Esophagus (tissue), 2 donors: ENCODE results near the gene KHDRBS1. TPM values are rescaled to one million over a fixed set of nuclear protein-coding genes. Genes with fewer than 3 reads are reported as not detected.
"Not testable (repeated sequence)": the region's sequence is repeated elsewhere in the genome, so short reads cannot be mapped to it uniquely, and the experiment has no call there.

Experiments
- H3K27ac ChIP-seq, 2 donors: one replicate each; pipeline ENCODE4 v1.5.1; 2013; ENCODE audit warnings: low read depth in 2 of 2, mild to moderate bottlenecking in 2 of 2, inconsistent platforms in 1 of 2, low read length in 1 of 2, moderate library complexity in 1 of 2
- H3K27me3 ChIP-seq, 2 donors: one replicate each; pipeline ENCODE4 v1.6.1; 2013; ENCODE audit warnings: low read length in 2 of 2, control low read depth in 1 of 2, mild to moderate bottlenecking in 1 of 2; ENCODE audit not compliant: insufficient read depth in 2 of 2, control insufficient read depth in 1 of 2
- H3K36me3 ChIP-seq, 2 donors: one replicate each; pipeline ENCODE4 v1.6.1; 2013; ENCODE audit warnings: low read length in 1 of 2; ENCODE audit not compliant: control insufficient read depth in 2 of 2, insufficient read depth in 2 of 2
- H3K4me1 ChIP-seq, 2 donors: one replicate each; pipeline ENCODE4 v1.6.1; 2013; ENCODE audit warnings: low read length in 1 of 2; ENCODE audit not compliant: control insufficient read depth in 2 of 2, insufficient read depth in 2 of 2
- H3K4me3 ChIP-seq, 2 donors: one replicate each; pipeline ENCODE4 v1.5.1; 2013; ENCODE audit warnings: low read length in 2 of 2, mild to moderate bottlenecking in 2 of 2, low read depth in 1 of 2, moderate library complexity in 1 of 2
- H3K9me3 ChIP-seq, 2 donors: one replicate each; pipeline ENCODE4 v1.6.1; 2013; ENCODE audit warnings: mild to moderate bottlenecking in 2 of 2, low read depth in 1 of 2, low read length in 1 of 2, moderate library complexity in 1 of 2; ENCODE audit not compliant: control insufficient read depth in 2 of 2, insufficient read depth in 1 of 2
- WGBS, 2 donors: extraction: QIAGEN DNeasy Blood & Tissue Kit; methylation state at CpG; one replicate each; pipeline ENCODE4 v1.1.7; 2013; 5-methylcytosine and 5-hydroxymethylcytosine counted together
- polyA plus RNA-seq, 2 donors: library from polyadenylated mRNA; stranded (reverse); fragments of 200-250 nt; gene quantifications; one replicate each; pipeline ENCODE4 v1.2.3, GENCODE V29; 2013
- donor health status: healthy with polysubstance abuse.
- donor health status: Bipolar disorder and iron deficiency.

The KHDRBS1 gene
- polyA plus RNA-seq, 2 donors = 55.1 to 63.4 TPM

GRCh38 chr1:31984419-31985347 is 29.0 kb upstream of the KHDRBS1 start:
- H3K27me3 ChIP-seq = no peaks in the 10 kb centered on the region
- H3K36me3 ChIP-seq = no peaks in the 10 kb centered on the region
- 71 to 78% methylated on average over 5 to 6 of the region's 6 CpGs for WGBS, 2 donors
- H3K4me3 ChIP-seq = no peak overlapping the region
- H3K9me3 ChIP-seq = no peaks in the 10 kb centered on the region
- no peaks in the 10 kb centered on the region for H3K4me1 ChIP-seq
- H3K27ac ChIP-seq = peak overlapping the region; percentile 30 to 60

GRCh38 chr1:31985430-31985829 is 28.2 kb upstream of the KHDRBS1 start:
- Histone ChIP-seq H3K36me3 (no peaks in the 10 kb centered on the region), H3K4me1 (no peaks in the 10 kb centered on the region), H3K4me3 (no peak overlapping the region), H3K9me3 (no peaks in the 10 kb centered on the region), H3K27ac (peak overlapping the region in 1 of 2 donors; percentile 30), H3K27me3 (no peaks in the 10 kb centered on the region)
- 14 to 25% methylated on average over 4 of the region's 4 CpGs for WGBS, 2 donors

- Histone ChIP-seq H3K27ac (no peak overlapping the region), H3K9me3 (no peaks in the 10 kb centered on the region), H3K36me3 (no peaks in the 10 kb centered on the region), H3K4me3 (no peak overlapping the region), H3K4me1 (no peaks in the 10 kb centered on the region), H3K27me3 (no peaks in the 10 kb centered on the region)
- 73 to 81% methylated on average over 9 of the region's 9 CpGs for WGBS, 2 donors
These were observed 26.5 kb upstream of the KHDRBS1 start for GRCh38 chr1:31987135-31987619.

GRCh38 chr1:31989964-31990363 is 23.7 kb upstream of the KHDRBS1 start:
- H3K36me3 ChIP-seq = no peaks in the 10 kb centered on the region
- no peaks in the 10 kb centered on the region for H3K4me1 ChIP-seq
- H3K27me3 ChIP-seq = no peaks in the 10 kb centered on the region
- 94 to 96% methylated on average over 3 of the region's 3 CpGs for WGBS, 2 donors
- no peaks in the 10 kb centered on the region for H3K9me3 ChIP-seq
- H3K4me3 ChIP-seq = no peak overlapping the region
- no peak overlapping the region for H3K27ac ChIP-seq

GRCh38 chr1:31991182-31991581 is 22.5 kb upstream of the KHDRBS1 start:
- H3K4me1 ChIP-seq = no peaks in the 10 kb centered on the region
- no peak overlapping the region for H3K4me3 ChIP-seq
- WGBS, 2 donors = 41 to 55% methylated on average over 1 of the region's 1 CpG
- H3K9me3 ChIP-seq = no peaks in the 10 kb centered on the region
- no peaks in the 10 kb centered on the region for H3K36me3 ChIP-seq
- H3K27me3 ChIP-seq = no peaks in the 10 kb centered on the region
- H3K27ac ChIP-seq = no peak overlapping the region

- H3K27me3 ChIP-seq = no peaks in the 10 kb centered on the region
- no peaks in the 10 kb centered on the region for H3K9me3 ChIP-seq
- H3K4me1 ChIP-seq = no peaks in the 10 kb centered on the region
- no peaks in the 10 kb centered on the region for H3K36me3 ChIP-seq
- H3K27ac ChIP-seq = no peak overlapping the region
- no peak overlapping the region for H3K4me3 ChIP-seq
- whole genome bisulfite sequencing, 2 donors = 81 to 86% methylated on average over 3 of the region's 3 CpGs
These were observed 18.4 kb upstream of the KHDRBS1 start for GRCh38 chr1:31995263-31995662.

- not testable (repeated sequence) for H3K9me3 ChIP-seq, H3K27me3 ChIP-seq, H3K36me3 ChIP-seq, H3K4me3 ChIP-seq, H3K4me1 ChIP-seq, H3K27ac ChIP-seq
- WGBS, 2 donors = 85 to 87% methylated on average over 5 of the region's 5 CpGs
These were observed 17.5 kb upstream of the KHDRBS1 start for GRCh38 chr1:31996121-31996520.

- no peak overlapping the region for H3K4me3 ChIP-seq
- no peaks in the 10 kb centered on the region for H3K27me3 ChIP-seq
- no peaks in the 10 kb centered on the region for H3K9me3 ChIP-seq
- H3K27ac ChIP-seq = no peak overlapping the region
- no peaks in the 10 kb centered on the region for H3K4me1 ChIP-seq
- H3K36me3 ChIP-seq = no peaks in the 10 kb centered on the region
- WGBS, 2 donors = 84 to 85% methylated on average over 5 of the region's 5 CpGs
These were observed 11.8 kb upstream of the KHDRBS1 start for GRCh38 chr1:32001863-32002262.

- H3K4me3 ChIP-seq, H3K36me3 ChIP-seq, H3K9me3 ChIP-seq, H3K27me3 ChIP-seq, H3K4me1 ChIP-seq, H3K27ac ChIP-seq: not testable (repeated sequence)
- WGBS, 2 donors = 31 to 60% methylated on average over 4 of the region's 4 CpGs
These were observed 11.4 kb upstream of the KHDRBS1 start for GRCh38 chr1:32002285-32002684.

GRCh38 chr1:32005522-32005921 is 8.1 kb upstream of the KHDRBS1 start:
- WGBS, 2 donors = 89 to 96% methylated on average over 3 of the region's 3 CpGs

More at GRCh38 chr1:32005522-32005921, 8.1 kb upstream of the KHDRBS1 start:
- Histone ChIP-seq H3K4me3 (no peak overlapping the region), H3K9me3 (no peaks in the 10 kb centered on the region), H3K27ac (no peak overlapping the region), H3K4me1 (peaks cover 0 to 5% of the 10 kb centered on the region in 2 donors), H3K27me3 (no peaks in the 10 kb centered on the region), H3K36me3 (no peaks in the 10 kb centered on the region)
